ENCODE data around the gene RNF166.

DNA sequence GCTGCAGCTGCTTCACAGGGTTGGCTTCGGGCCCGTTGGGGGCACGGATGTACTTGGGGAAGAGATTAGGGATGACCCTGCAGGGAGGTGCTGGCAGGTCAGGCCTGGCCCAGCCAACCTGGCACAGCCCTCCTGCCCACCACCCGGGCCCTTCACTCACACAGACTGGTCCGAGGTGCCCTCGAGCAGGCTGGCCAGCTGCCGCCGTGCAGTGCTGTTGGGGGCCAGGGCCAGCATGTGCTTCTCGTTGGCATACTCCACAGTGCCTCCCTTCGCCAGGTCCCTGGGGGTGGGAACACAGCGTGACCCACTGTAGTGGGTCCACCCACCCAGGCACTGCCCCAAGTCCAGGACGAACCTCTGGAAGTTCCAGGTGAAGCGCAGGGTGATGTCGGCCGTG lies 10.0 kb upstream of the RNF166 start:
- TF ChIP-seq, protein P1, sequence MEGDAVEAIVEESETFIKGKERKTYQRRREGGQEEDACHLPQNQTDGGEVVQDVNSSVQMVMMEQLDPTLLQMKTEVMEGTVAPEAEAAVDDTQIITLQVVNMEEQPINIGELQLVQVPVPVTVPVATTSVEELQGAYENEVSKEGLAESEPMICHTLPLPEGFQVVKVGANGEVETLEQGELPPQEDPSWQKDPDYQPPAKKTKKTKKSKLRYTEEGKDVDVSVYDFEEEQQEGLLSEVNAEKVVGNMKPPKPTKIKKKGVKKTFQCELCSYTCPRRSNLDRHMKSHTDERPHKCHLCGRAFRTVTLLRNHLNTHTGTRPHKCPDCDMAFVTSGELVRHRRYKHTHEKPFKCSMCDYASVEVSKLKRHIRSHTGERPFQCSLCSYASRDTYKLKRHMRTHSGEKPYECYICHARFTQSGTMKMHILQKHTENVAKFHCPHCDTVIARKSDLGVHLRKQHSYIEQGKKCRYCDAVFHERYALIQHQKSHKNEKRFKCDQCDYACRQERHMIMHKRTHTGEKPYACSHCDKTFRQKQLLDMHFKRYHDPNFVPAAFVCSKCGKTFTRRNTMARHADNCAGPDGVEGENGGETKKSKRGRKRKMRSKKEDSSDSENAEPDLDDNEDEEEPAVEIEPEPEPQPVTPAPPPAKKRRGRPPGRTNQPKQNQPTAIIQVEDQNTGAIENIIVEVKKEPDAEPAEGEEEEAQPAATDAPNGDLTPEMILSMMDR (IDR thresholded peaks at IDR 0.05 in 4 of 5, conservative IDR thresholded peaks at IDR 0.05 in 1 of 5) = no peak
- TF ChIP-seq POLR2A (IDR thresholded peaks at IDR 0.05) = no peak
